ENCODE results near the gene LBHD2.

Gene LBHD2

GRCh38 chr14:103132381-103133209, 48.6 kb downstream of the LBHD2 start:
- DNase-seq (ENCODE audit: low read depth): no peak

GRCh38 chr14:103133210-103134140, 49.5 kb downstream of the LBHD2 start:
- no peak for DNase-seq (ENCODE audit: low read depth)

GRCh38 chr14:103134405-103134804, 50.4 kb downstream of the LBHD2 start:
- no peak for DNase-seq (ENCODE audit: low read depth)

GRCh38 chr14:103134919-103135318, 50.9 kb downstream of the LBHD2 start:
- no peak for DNase-seq (ENCODE audit: low read depth)

GRCh38 chr14:103135333-103136260, 51.6 kb downstream of the LBHD2 start:
- no peak for DNase-seq (ENCODE audit: low read depth)

GRCh38 chr14:103136388-103137271, 52.6 kb downstream of the LBHD2 start:
- no peak for DNase-seq (ENCODE audit: low read depth)

DNA sequence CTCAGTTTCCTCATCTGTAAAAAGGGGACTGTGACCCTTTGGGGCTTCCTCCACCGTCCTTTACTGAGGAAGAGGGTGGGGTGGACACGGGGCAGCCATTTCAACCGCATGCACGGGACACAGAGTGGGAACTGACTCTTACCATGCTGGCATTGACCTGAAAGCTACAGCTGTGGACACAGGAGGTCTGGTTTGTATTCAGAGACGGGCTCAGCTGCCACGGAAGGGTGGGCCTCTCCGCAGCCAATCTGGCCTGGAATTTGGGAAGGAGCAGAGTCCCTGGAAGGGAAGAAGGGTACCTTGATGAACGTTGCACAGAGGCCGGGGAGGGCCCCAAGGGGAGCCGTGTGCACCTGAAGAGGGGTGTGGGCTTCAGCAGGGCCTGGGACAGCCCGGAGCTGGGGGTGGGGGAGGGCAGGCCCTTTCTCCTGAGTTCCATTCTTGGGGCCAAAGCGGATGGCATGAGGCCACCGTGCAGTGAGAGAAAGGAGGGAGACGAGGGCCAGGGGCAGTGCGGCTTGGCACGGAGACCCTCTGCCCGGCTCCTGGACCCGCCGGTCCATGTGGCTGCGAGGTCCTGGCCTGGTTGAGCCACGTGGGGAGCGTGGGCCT, 53.8 kb downstream of the LBHD2 start:
- DNase-seq (ENCODE audit: low read depth): no peak

- DNase-seq (ENCODE audit: low read depth): no peak
Measured at GRCh38 chr14:103138301-103139131, 54.5 kb downstream of the LBHD2 start.

DNA sequence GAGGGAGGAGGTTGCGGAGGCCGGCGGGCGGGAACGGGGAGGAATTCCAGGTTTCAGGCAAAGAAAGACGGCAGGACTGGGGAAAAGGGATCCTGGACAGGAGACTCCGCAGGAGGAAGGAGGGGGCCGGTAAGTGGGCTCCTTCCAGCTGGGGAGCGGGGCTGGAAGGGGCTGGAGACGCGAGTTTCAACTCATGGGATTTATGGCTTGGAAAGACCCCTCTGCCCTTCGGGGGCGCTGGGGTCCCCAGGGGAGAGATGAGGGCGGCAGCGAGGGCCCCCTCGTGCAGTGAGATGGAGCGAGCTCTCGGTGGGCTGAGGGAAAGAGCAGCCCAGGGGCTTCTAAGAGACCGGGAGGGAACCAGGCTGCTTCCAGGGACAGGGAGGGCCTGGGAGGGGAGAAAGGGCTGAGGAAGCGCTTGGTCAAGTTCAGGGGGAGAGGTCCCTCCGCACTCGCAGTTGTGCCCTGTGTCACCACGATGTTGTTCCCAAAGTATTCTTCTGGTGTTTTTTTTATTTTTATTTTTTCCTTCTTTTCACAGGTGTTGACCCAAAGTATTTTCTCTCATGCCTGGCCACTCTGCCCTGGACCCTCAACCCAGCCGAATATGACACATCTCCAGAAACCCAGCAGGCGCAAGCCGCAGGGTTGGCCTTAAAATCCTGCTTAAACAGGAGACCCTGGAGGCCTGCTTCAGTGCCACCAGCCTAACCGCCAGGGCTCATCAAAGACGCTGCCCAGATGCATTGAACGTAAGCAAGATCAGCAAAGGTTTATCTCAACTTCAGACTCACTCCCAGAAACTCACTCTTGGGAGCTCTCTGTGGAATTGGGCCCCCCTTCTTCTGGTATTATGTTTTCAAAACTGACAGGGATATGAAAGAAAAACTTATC, 55.4 kb downstream of the LBHD2 start:
- no peak for DNase-seq (ENCODE audit: low read depth)

Data from stimulated activated CD8-positive, alpha-beta memory T cell treated with anti-CD3 and anti-CD28 coated beads, Interleukin-12 subunit alpha, Interleukin-12 subunit beta, amount 100 ng/mL, for 4 hours (primary cell).